Measurements from ENCODE around the gene PBX4. TPM values are rescaled to one million over a fixed set of nuclear protein-coding genes. Genes with fewer than 3 reads are reported as not detected.

Gene PBX4
- total and polyA plus RNA-seq, 2 donors (not counting 1 experiment from before 2014, with no cell fraction given), result 11.7 TPM

DNA sequence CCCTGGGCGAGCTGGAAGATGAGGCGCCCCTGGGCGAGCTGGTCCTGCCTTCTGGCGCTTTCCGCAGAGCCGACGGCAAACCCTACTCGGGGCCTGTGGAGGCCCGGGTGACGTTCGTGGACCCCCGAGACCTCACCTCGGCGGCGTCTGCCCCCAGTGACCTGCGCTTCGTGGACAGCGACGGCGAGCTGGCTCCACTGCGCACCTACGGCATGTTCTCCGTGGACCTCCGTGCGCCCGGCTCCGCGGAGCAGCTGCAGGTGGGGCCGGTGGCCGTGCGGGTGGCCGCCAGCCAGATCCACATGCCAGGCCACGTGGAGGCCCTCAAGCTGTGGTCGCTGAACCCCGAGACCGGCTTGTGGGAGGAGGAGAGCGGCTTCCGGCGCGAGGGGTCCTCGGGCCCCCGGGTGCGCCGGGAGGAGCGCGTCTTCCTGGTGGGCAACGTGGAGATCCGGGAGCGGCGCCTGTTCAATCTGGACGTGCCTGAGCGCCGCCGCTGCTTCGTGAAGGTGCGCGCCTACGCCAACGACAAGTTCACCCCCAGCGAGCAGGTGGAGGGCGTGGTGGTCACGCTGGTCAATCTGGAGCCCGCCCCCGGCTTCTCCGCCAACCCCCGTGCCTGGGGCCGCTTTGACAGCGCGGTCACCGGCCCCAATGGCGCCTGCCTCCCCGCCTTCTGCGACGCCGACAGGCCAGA lies 74.1 kb downstream of the PBX4 start:
- DNase-seq, result no peak
- intact Hi-C loops (cut with micrococcal nuclease), result no loop called here
- no peak overlapping the region for H3K27ac Mint-ChIP-seq

DNA sequence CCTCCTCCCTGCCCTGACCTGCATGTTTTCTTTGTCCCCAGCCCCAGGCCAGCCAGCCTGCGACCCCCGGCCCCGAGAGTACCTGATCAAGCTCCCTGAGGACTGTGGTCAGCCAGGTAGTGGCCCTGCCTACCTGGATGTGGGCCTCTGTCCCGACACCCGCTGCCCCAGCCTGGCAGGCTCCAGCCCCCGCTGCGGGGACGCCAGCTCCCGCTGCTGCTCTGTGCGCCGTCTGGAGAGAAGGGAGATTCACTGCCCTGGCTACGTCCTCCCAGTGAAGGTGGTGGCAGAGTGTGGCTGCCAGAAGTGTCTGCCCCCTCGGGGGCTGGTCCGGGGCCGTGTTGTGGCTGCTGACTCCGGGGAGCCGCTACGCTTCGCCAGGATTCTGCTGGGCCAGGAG lies 74.8 kb downstream of the PBX4 start:
- ChIA-PET CTCF (no interaction called here), POLR2A (interaction anchor here (0.6 kb wide), 1 partner anchor 95 kb away, joined by 4 read pairs; no protein-coding TSS in a partner anchor)
- H3K4me3 Mint-ChIP-seq, result no peak overlapping the region
- Histone ChIP-seq H2AFZ (ENCODE audit: insufficient read depth, low read depth, low read length, poor library complexity, severe bottlenecking) (no peak overlapping the region), H3K79me2 (ENCODE audit: control insufficient read depth, insufficient read depth, low read length) (no peaks in the 10 kb centered on the region), H3K27me3 (replicated peaks in 1 of 4; ENCODE audit: control extremely low read depth in 1 of 4, control insufficient read depth in 3 of 4, insufficient read depth in 4 of 4, low read length in 3 of 4) (peaks cover 0 to 53% (median 15%) of the 10 kb centered on the region in 4 experiments), H3K4me3 (ENCODE audit: control extremely low read depth in 1 of 5, extremely low read depth in 1 of 5, insufficient read depth in 1 of 5, low read depth in 2 of 5, low read length in 4 of 5) (no peak overlapping the region), H4K20me1 (ENCODE audit: control insufficient read depth, insufficient read depth, low read length, poor library complexity, severe bottlenecking) (no peaks in the 10 kb centered on the region), H3K27ac (ENCODE audit: low read length in 2 of 2) (no peak overlapping the region), H3K36me3 (replicated peaks in 1 of 2; ENCODE audit: control extremely low read depth in 1 of 2, control insufficient read depth in 1 of 2, extremely low read depth in 1 of 2, insufficient read depth in 2 of 2, low read length in 1 of 2) (no peaks in the 10 kb centered on the region), H3K9me3 (ENCODE audit: control extremely low read depth in 1 of 3, control insufficient read depth in 2 of 3, insufficient read depth in 1 of 3, low read length in 2 of 3) (peaks cover 0 to 35% (median 0%) of the 10 kb centered on the region in 3 donors), H3K9ac (ENCODE audit: low read length) (no peak overlapping the region), H3K4me2 (replicated peaks; ENCODE audit: low read depth, low read length, poor library complexity, severe bottlenecking) (no peak overlapping the region), H3K4me1 (ENCODE audit: control insufficient read depth in 2 of 2, insufficient read depth in 2 of 2, low read length in 2 of 2) (peaks cover 23 to 28% of the 10 kb centered on the region in 2 donors)
- peaks cover 16% of the 10 kb centered on the region for H3K27me3 Mint-ChIP-seq
- DNase-seq (no peak), ATAC-seq (ENCODE audit: low read depth) (no peak)
- intact Hi-C loops (cut with micrococcal nuclease), result no loop called here
- TF ChIP-seq, protein P1, sequence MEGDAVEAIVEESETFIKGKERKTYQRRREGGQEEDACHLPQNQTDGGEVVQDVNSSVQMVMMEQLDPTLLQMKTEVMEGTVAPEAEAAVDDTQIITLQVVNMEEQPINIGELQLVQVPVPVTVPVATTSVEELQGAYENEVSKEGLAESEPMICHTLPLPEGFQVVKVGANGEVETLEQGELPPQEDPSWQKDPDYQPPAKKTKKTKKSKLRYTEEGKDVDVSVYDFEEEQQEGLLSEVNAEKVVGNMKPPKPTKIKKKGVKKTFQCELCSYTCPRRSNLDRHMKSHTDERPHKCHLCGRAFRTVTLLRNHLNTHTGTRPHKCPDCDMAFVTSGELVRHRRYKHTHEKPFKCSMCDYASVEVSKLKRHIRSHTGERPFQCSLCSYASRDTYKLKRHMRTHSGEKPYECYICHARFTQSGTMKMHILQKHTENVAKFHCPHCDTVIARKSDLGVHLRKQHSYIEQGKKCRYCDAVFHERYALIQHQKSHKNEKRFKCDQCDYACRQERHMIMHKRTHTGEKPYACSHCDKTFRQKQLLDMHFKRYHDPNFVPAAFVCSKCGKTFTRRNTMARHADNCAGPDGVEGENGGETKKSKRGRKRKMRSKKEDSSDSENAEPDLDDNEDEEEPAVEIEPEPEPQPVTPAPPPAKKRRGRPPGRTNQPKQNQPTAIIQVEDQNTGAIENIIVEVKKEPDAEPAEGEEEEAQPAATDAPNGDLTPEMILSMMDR (IDR thresholded peaks at IDR 0.05), result no peak
- TF ChIP-seq EZH2 (IDR thresholded peaks at IDR 0.05; ENCODE audit: borderline replicate concordance, insufficient read depth, low read depth, low read length, poor library complexity, severe bottlenecking), result no peak
- H3K4me1 Mint-ChIP-seq, result peaks cover 16% of the 10 kb centered on the region
- H3K9me3 Mint-ChIP-seq (ENCODE audit: insufficient read depth), result no peaks in the 10 kb centered on the region
- 96% methylated on average over 18 of the region's 19 CpGs for WGBS (ENCODE audit: insufficient coverage)
- no peak overlapping the region for H3K27ac Mint-ChIP-seq

More for the DNA sequence above, 74.1 kb downstream of the PBX4 start:
- ChIA-PET CTCF (no interaction called here), POLR2A (interaction anchor here (0.6 kb wide), 1 partner anchor 95 kb away, joined by 4 read pairs; no protein-coding TSS in a partner anchor)
- Histone ChIP-seq H3K79me2 (ENCODE audit: control insufficient read depth, insufficient read depth, low read length) (no peaks in the 10 kb centered on the region), H3K27me3 (replicated peaks in 1 of 4; ENCODE audit: control extremely low read depth in 1 of 4, control insufficient read depth in 3 of 4, insufficient read depth in 4 of 4, low read length in 3 of 4) (peaks cover 0 to 50% (median 12%) of the 10 kb centered on the region in 4 experiments), H3K4me2 (replicated peaks; ENCODE audit: low read depth, low read length, poor library complexity, severe bottlenecking) (no peak overlapping the region), H2AFZ (ENCODE audit: insufficient read depth, low read depth, low read length, poor library complexity, severe bottlenecking) (no peak overlapping the region), H3K4me3 (ENCODE audit: control extremely low read depth in 1 of 5, extremely low read depth in 1 of 5, insufficient read depth in 1 of 5, low read depth in 2 of 5, low read length in 4 of 5) (no peak overlapping the region), H3K9me3 (ENCODE audit: control extremely low read depth in 1 of 3, control insufficient read depth in 2 of 3, insufficient read depth in 1 of 3, low read length in 2 of 3) (peaks cover 0 to 35% (median 0%) of the 10 kb centered on the region in 3 donors), H3K4me1 (ENCODE audit: control insufficient read depth in 2 of 2, insufficient read depth in 2 of 2, low read length in 2 of 2) (peaks cover 18 to 24% of the 10 kb centered on the region in 2 donors), H4K20me1 (ENCODE audit: control insufficient read depth, insufficient read depth, low read length, poor library complexity, severe bottlenecking) (no peaks in the 10 kb centered on the region), H3K36me3 (replicated peaks in 1 of 2; ENCODE audit: control extremely low read depth in 1 of 2, control insufficient read depth in 1 of 2, extremely low read depth in 1 of 2, insufficient read depth in 2 of 2, low read length in 1 of 2) (no peaks in the 10 kb centered on the region), H3K27ac (ENCODE audit: low read length in 2 of 2) (no peak overlapping the region), H3K9ac (ENCODE audit: low read length) (no peak overlapping the region)
- peaks cover 11% of the 10 kb centered on the region for H3K4me1 Mint-ChIP-seq
- ATAC-seq (ENCODE audit: low read depth), result no peak
- no peak overlapping the region for H3K4me3 Mint-ChIP-seq
- WGBS (ENCODE audit: insufficient coverage), result 88% methylated on average over 75 of the region's 75 CpGs
- H3K9me3 Mint-ChIP-seq (ENCODE audit: insufficient read depth), result no peaks in the 10 kb centered on the region
- H3K27me3 Mint-ChIP-seq, result peaks cover 16% of the 10 kb centered on the region
- TF ChIP-seq EZH2 (IDR thresholded peaks at IDR 0.05; ENCODE audit: borderline replicate concordance, insufficient read depth, low read depth, low read length, poor library complexity, severe bottlenecking), result no peak
- TF ChIP-seq, protein P1 (IDR thresholded peaks at IDR 0.05), result no peak
